Activated T-cell treated with anti-CD3 and anti-CD28 coated beads, Interleukin-2, amount 50 U/mL, for 4 hours (primary cell): Measurements from ENCODE around the gene CBX5. TPM values are rescaled to one million over a fixed set of nuclear protein-coding genes. Genes with fewer than 3 reads are reported as not detected.
"Not testable (repeated sequence)": the region's sequence is repeated elsewhere in the genome, so short reads cannot be mapped to it uniquely, and the experiment has no call there.

Source experiments
- ATAC-seq, 2 donors: fragments of 200-7000 bp; cut with Tn5 transposase; one replicate each; pipeline ENCODE4 v1.10.0; 2021
- DNase-seq: peaks from one replicate; pipeline ENCODE4 v3.0.0-alpha.2; 2020
- H3K27me3 Mint-ChIP-seq: one replicate; pipeline ENCODE4 v1.8.0; 2021; ENCODE audit warnings: low read depth, mixed read lengths
- H3K36me3 Mint-ChIP-seq: one replicate; pipeline ENCODE4 v1.8.0; 2022; ENCODE audit warnings: mixed read lengths; ENCODE audit not compliant: insufficient read depth
- H3K4me1 Mint-ChIP-seq: one replicate; pipeline ENCODE4 v1.8.0; 2021; ENCODE audit warnings: low read depth, mixed read lengths
- H3K4me3 Mint-ChIP-seq: one replicate; pipeline ENCODE4 v1.8.0; 2021; ENCODE audit warnings: mild to moderate bottlenecking, moderate library complexity, mixed read lengths
- H3K9me3 Mint-ChIP-seq: one replicate; pipeline ENCODE4 v1.8.0; 2021; ENCODE audit warnings: mixed read lengths
- total RNA-seq, 3 donors: library from RNA; stranded (reverse); gene quantifications; one replicate each; pipeline ENCODE4 v1.2.1, GENCODE V29; 2021

Gene CBX5
- total RNA-seq = 10 to 100 TPM; 27.9 to 37.0 (median 33.4) TPM

DNA sequence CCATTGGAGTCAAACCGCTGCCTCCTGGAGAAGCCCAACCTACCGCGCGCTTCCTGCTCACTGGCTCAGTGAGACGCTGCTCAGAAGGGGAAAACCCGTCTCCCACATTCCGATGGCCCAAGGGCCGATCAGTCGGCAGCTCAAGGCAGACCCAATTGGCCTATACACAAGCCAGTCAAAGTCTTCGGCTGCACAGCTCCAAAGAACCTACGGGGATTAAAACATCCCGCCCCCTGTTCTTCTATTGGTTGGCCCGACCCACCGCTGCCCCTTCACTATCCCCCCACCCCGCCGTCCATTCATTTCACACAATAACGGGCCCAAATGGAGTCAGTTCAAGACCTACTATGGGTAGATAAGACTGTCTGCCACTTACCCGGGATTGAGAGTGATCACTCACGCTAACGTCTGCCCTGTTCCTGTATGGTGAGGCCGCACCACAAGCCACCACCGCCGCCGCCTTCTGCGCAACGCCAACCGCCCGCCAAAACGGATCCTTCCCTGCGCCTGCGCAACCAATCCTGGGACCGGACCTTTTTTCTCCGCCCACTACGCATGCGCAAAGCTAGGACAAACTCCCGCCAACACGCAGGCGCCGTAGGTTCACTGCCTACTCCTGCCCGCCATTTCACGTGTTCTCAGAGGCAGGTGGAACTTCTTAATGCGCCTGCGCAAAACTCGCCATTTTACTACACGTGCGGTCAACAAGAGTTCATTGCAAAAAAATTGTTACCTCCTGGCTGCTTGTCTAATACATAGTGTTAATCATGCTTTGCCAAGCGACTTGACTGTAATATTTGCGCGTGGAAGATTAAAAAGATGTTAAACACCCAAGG, at the start of gene CBX5:
Gene CBX5 (minus strand): TSS at position 491 of the 836 bp plus-strand sequence. CDS start 22,472 bp downstream, outside the sequence.
- H3K36me3 Mint-ChIP-seq = no peaks in the 10 kb centered on the region
- H3K27me3 Mint-ChIP-seq = no peaks in the 10 kb centered on the region

DNA sequence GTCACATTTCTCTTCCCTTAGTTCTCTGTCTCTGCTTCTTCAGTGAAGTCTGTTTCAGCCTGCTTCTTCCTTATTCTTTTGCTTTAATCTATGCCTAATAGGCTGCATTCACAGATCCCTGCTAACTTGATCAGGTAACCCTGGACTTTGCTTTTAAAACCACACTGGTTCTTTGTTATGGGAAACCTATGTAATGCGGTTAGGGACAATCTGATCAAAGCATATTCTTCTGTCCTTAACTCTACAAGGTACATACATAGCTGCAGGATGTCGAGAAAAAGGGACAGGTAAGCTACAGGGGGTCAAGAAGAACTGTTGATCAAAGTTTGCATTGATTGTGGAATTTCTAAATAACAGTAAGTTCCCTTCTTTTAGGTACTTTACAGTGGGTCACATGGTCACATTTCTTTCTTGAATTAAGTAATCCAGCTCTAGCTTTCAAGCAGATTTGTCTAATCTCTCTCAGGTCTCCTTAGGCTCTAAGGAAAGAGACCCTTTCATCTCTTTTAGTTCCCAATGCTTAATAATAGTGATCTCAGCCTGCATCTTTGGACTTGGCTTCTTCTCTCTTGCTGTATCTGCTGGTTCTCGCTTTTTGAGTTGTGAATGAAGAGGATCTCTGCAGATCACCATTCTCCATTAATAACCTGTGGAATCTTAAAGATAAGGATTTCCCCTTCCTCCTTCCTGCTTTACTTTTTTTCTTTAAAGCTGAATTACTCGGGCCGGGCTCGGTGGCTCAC, 48.8 kb upstream of the CBX5 start:
- DNase-seq (no peak), ATAC-seq (no peak)
- peaks cover 9% of the 10 kb centered on the region for H3K36me3 Mint-ChIP-seq
- H3K9me3 Mint-ChIP-seq = no peaks in the 10 kb centered on the region
- H3K4me3 Mint-ChIP-seq = no peak overlapping the region
- peaks cover 62% of the 10 kb centered on the region for H3K4me1 Mint-ChIP-seq
- no peaks in the 10 kb centered on the region for H3K27me3 Mint-ChIP-seq

More for the DNA sequence above, at the start of gene CBX5:
- no peaks in the 10 kb centered on the region for H3K9me3 Mint-ChIP-seq
- H3K4me3 Mint-ChIP-seq = no peak within 1 kb of the TSS
- peaks cover 47% of the 10 kb centered on the region for H3K4me1 Mint-ChIP-seq
- DNase-seq (peak; percentile 99), ATAC-seq (peak; percentile 75 to 79)

DNA sequence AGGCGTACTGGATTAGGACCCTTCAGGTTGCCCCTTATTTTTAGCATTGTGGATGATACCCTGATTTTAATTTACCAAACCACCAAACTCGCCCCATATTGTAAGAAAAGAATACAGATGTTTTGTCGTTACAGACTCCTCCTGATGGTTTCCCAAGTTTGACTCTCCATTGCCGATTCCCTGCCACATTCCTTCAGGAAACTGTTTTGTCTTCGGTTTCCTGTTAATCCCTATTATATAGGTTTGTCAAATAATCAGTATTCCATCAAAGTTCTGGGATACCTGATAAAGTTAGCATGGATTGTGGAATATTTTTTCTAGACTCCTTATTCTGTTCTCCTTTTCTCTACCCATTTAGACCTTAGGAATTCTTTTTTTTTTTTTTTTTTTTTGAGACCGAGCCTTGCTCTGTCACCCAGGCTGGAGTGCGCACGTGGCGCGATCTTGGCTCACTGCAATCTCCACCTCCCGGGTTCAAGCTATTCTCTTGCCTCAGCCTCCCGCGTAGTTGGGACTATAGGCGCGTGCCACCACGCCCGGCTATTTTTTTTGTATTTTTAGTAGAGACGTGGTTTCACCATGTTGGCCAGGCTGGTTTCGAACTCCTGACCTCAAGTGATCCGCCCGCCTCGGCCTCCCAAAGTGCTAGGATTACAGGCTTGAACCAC, 45.7 kb upstream of the CBX5 start:
- not testable (repeated sequence) for H3K36me3 Mint-ChIP-seq, H3K9me3 Mint-ChIP-seq, ATAC-seq, H3K27me3 Mint-ChIP-seq, DNase-seq
- H3K4me1 Mint-ChIP-seq = peaks cover 43% of the 10 kb centered on the region
- peak overlapping the region; percentile 98 for H3K4me3 Mint-ChIP-seq

DNA sequence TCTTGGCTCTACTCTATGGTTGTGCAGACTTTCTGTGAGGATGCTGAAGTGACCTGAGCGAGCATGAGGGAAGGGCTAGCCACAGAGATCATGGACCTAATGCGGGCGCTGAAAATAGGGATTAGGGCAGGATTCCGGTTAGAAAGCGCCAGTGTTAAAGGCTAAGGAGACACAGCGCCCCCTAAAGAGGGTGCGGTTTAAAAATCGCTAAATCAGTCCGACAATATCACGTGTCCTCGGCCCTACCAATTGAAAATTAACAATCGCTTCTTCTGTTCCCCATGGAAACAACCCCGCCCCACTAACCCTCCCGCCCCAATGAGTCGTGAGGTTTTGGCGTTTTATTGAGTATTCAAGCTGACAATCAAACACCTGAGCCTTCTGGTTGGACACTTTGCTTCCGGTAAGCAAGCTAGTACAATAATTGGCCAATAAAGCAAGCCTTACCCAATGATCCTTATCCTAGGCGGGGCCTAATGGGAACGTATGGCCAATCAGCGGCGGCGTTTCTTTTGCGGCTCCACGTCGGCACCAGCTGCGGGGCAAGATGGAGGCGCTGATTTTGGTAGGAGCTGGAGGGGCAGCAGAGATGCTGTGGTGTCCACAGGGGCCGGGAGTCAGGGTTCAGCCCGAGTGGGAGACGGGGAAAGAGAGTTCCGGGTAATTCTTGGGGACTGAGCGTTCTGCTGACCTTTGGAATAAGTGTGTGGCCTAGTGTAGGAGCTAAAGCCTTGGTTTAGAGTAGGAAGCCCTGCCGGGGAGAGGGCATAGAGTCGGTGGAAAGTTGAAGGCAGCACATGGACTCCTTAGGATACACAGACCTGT, 44.9 kb upstream of the CBX5 start, which contains the start of gene COPZ1:
Gene COPZ1 (plus strand): TSS at position 515 of the 825 bp plus-strand sequence. CDS start 33 bp downstream, at position 548.
- Mint-ChIP-seq H3K4me1 (peaks cover 35% of the 10 kb centered on the region), H3K4me3 (peak within 1 kb of the TSS; percentile 98), H3K27me3 (no peaks in the 10 kb centered on the region), H3K9me3 (no peaks in the 10 kb centered on the region), H3K36me3 (peaks cover 9% of the 10 kb centered on the region)
- peak; percentile 87 for DNase-seq
- ATAC-seq = peak; percentile 98

DNA sequence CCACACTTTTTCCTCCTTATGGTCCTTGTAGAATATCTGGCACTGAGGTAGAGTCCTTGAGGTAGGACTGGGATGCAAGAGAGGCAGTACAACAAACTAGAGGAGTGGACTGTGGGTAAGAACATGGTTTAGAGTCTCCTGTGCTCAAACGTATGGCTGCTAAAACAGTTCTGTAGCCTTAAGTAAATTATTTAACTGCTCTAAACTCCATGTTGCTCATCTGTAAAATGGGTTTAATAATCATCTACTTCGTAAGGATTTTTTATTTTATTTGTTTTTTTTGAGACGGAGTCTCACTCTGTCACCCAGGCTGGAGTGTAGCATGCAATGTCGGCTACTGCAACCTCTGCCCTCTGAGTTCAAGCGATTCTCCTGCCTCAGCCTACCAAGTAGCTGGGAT, 41.4 kb upstream of the CBX5 start:
- ATAC-seq = no peak
- no peaks in the 10 kb centered on the region for H3K27me3 Mint-ChIP-seq

DNA sequence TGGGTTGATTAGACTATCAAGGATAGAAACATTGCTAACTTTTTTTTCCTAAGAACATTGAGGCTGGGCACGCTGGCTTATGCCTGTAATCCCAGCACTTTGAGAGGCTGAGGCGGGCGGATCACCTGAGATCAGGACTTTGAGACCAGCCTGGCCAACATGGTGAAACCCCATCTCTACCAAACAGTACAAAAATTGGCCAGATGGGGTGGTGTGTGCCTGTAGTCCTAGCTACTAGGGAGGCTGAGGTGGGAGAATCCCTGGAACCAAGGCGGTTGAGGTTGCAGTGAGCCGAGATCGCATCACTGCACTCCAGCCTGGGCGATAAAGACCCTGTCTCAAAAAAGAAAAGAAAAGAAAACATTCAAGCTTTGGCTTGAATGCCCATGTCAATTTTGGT, 32.4 kb upstream of the CBX5 start:
- H3K4me3 Mint-ChIP-seq, DNase-seq, H3K9me3 Mint-ChIP-seq, ATAC-seq, H3K36me3 Mint-ChIP-seq, H3K4me1 Mint-ChIP-seq, H3K27me3 Mint-ChIP-seq: not testable (repeated sequence)

More for the DNA sequence above, 41.4 kb upstream of the CBX5 start:
- DNase-seq = no peak
- Mint-ChIP-seq H3K4me1 (peaks cover 14% of the 10 kb centered on the region), H3K4me3 (no peak overlapping the region), H3K36me3 (peaks cover 4% of the 10 kb centered on the region), H3K9me3 (no peaks in the 10 kb centered on the region)

DNA sequence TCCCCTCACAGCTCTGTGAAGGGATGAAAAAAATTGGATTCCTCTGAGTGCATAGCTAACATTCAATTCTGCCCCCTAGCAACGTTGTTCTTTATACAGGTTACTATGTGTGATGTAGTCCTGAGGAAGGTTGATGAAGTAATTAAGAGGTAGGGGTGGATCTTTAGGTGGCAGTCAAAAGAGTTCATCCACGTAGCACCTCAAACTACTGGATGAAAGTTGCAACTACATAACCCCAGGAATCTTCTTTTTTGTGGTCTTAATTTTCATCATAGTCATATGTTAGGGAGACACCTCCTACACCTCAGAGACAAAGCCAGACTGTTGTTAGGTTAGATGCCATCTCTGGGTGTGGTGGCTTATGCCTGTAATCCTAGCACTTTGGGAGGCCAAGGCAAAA, 31.1 kb upstream of the CBX5 start:
- no peak for DNase-seq
- H3K27me3 Mint-ChIP-seq = peaks cover 8% of the 10 kb centered on the region
- H3K4me1 Mint-ChIP-seq = peaks cover 7% of the 10 kb centered on the region
- H3K4me3 Mint-ChIP-seq = no peak overlapping the region
- H3K36me3 Mint-ChIP-seq = no peaks in the 10 kb centered on the region
- no peaks in the 10 kb centered on the region for H3K9me3 Mint-ChIP-seq
- no peak for ATAC-seq

DNA sequence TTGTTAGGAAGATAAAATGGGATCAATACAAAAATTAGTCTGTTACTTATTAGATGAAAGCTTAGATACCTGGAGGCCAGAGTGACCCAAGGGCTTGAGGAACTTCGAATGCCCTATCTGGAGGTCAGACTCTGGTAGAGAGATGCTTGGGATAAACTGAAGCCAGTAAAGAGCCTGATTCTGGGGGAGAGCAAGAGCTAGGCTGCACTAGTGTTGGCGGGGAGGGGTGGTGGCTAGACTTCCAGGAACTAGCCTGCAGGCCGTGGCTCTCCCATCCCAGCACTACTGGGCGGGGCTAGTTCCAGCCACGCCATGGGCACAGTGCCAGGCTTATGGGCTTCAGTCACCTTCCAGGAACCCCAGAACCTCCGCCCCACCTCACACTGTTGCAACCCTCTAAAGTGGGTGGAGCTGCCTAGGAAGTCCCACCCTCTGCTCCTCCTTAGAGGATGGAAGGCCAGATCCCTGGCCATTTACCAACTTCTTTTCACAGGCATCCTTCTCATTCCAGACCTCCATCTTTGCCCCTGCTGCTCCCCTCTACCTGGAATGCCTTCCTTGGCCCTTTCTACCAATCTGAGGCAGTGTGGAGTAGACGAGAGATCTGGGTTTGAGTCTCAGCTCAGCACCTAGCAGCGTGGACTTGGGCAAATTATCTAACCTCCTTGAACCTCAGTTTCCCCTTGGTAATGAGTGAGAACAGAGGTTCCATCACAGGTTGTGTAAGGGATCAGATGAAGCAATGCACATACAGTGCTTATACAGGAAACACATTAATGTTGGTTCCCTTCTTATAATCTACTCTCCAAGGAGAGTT, 27.2 kb upstream of the CBX5 start:
- ATAC-seq (peak in 1 of 2 donors; percentile 52), DNase-seq (no peak)
- peaks cover 16% of the 10 kb centered on the region for H3K4me1 Mint-ChIP-seq
- H3K27me3 Mint-ChIP-seq = peaks cover 28% of the 10 kb centered on the region
- no peaks in the 10 kb centered on the region for H3K36me3 Mint-ChIP-seq
- no peak overlapping the region for H3K4me3 Mint-ChIP-seq
- no peaks in the 10 kb centered on the region for H3K9me3 Mint-ChIP-seq

DNA sequence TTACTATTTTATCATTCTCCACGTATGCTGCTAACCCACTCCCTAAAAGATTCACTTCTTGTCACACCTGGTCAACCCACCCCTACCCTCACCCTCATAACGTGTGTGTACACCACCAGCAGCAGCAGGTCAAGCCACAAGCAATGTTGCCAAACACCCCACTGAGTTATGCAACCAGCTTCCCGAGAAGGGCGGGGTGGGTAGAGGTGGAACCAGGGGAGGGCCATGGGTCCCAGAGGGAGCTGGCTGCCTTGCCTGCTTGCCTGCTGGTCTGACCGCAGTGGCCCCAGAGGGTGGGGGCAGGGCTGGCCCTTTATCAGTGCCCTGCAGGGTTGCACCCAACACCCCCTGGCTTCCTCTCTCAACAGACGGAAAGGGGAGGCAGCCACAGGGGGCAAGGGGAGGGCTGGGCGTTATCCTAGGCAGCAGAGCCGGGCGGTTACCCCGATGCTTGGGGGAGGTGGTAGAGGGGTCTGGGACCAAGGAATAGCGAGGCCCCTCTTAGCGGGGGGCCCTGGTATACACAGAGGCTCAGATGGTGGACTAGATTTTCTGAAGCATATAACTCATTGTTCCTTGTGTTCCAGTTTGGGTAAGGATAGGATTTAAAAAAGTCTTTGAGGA, 24.4 kb upstream of the CBX5 start:
- no peak for DNase-seq
- H3K9me3 Mint-ChIP-seq = no peaks in the 10 kb centered on the region
- no peak overlapping the region for H3K4me3 Mint-ChIP-seq
- peaks cover 21% of the 10 kb centered on the region for H3K4me1 Mint-ChIP-seq
- ATAC-seq = no peak
- peaks cover 51% of the 10 kb centered on the region for H3K27me3 Mint-ChIP-seq
- H3K36me3 Mint-ChIP-seq = no peaks in the 10 kb centered on the region

DNA sequence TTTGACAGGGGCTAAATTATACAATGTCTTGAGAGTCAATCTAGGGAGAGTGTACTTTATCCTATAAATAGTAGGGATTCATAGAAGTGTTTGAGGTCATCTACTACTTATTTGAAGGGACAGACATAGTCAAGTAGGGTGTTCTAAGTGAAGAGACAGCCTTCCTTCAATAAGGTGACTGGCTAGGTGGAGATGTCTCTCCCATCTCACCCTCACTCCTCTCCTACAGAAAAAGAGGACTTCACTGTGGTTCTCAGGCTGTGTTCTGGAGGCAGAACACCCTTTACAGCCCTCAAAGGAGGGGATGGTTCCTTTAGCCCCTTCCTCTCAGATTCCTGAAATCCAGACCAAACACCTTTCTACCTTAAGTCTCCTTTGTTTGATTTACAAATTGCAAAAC, 23.7 kb upstream of the CBX5 start:
- peaks cover 21% of the 10 kb centered on the region for H3K4me1 Mint-ChIP-seq
- no peaks in the 10 kb centered on the region for H3K9me3 Mint-ChIP-seq
- peaks cover 56% of the 10 kb centered on the region for H3K27me3 Mint-ChIP-seq
- no peak overlapping the region for H3K4me3 Mint-ChIP-seq
- no peaks in the 10 kb centered on the region for H3K36me3 Mint-ChIP-seq
- DNase-seq = no peak
- no peak for ATAC-seq

DNA sequence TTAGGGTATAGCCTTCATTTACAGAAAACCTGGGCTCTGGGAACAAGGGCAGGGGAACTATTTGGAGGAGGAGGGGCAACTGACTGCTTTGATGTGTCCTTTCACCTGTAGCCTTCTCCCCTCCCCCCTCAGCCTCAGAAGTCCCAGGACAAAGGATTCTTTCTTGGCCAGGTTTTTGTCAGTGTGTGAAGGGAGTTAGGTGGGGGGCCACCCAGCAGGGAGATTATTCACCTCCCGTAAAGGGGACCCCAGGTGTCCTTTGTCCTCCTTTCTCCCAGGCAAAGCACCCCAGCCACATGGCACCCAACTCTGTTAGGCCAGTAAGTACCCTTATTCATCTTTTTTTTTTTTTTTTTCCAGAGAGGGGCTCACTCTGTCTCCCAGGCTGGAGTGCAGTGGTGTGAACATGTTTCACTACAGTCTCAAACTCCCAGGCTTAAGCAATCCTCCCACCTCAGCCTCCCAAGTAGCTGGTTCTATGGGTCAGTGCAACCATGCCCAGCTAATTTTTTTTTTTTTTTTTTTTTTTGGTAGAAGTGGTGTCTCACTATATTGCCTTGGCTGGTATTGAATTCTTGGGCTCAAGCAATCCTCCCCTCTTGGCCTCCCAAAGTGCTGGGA, 21.6 kb upstream of the CBX5 start:
- Mint-ChIP-seq H3K27me3 (peaks cover 58% of the 10 kb centered on the region), H3K4me3 (no peak overlapping the region), H3K9me3 (no peaks in the 10 kb centered on the region), H3K4me1 (peaks cover 19% of the 10 kb centered on the region), H3K36me3 (no peaks in the 10 kb centered on the region)
- DNase-seq (no peak), ATAC-seq (no peak)

DNA sequence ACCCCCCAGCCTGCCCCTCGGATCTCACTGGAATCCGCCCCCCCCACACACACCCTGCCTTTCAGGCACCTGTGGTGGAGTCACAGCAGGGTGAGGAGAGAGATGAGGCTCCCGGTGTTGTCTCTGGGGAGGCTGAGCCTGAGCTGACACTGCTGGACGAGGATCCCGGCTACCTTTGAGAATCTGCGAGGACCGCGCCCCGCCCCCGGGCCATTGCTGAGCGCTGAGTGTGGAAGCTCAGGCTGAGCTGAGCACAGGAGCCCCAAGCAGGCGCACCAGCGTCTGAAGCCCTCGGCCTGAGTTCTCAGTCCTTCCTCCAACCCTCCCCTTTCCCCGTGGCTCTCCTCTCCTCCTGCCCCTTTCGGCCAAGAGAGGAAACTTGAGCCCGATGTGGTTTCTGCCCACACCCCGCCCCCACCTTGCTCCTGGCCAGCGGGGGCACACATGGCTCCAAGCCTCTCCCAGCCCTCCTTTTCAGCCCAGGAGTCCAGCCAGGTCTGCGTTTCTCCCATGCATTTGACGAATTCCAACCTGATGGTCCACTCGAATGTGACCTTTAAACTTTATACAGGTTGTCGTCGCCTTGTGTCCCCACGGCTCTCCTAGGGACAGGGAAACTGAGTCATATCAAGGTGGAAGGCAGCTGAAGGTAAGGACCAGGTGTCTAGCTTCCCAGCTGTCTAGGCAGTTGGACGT, 21.0 kb upstream of the CBX5 start, which contains the start of gene NFE2:
Gene NFE2 (minus strand): TSS at position 284 of the 696 bp plus-strand sequence. CDS start 5,767 bp downstream, outside the sequence.
- Mint-ChIP-seq H3K9me3 (no peaks in the 10 kb centered on the region), H3K36me3 (no peaks in the 10 kb centered on the region), H3K27me3 (peaks cover 58% of the 10 kb centered on the region), H3K4me3 (peak within 1 kb of the TSS; percentile 26), H3K4me1 (peaks cover 19% of the 10 kb centered on the region)
- DNase-seq (no peak), ATAC-seq (peak; percentile 67 to 73)
